ENCODE data around the gene PCBP3.

- no peak for TF ChIP-seq CTCF (IDR thresholded peaks at IDR 0.05; ENCODE audit: borderline replicate concordance, extremely low read depth, low read length, poor library complexity, severe bottlenecking)
- no peak for TF ChIP-seq EZH2 (IDR thresholded peaks at IDR 0.05; ENCODE audit: borderline replicate concordance, low read depth, low read length, severe bottlenecking)
Measured at GRCh38 chr21:45769294-45769693, 125.8 kb downstream of the PCBP3 start.
